ENCODE data around the gene ARSA.

Gene ARSA

GRCh38 chr22:50577697-50577986 lies 50.3 kb downstream of the ARSA start:
- DNase-seq: no peak

- DNase-seq: no peak
Observed at GRCh38 chr22:50576806-50577696, 50.9 kb downstream of the ARSA start.

GRCh38 chr22:50576070-50576469 lies 51.9 kb downstream of the ARSA start:
- no peak for DNase-seq

- DNase-seq: no peak
Observed at GRCh38 chr22:50575426-50575941, 52.5 kb downstream of the ARSA start.
